Measurements from ENCODE around the gene PHTF1. TPM values are rescaled to one million over a fixed set of nuclear protein-coding genes. Genes with fewer than 3 reads are reported as not detected.

Gene PHTF1
- total and polyA plus RNA-seq, 7 donors, result 2.4 to 22.7 (median 11.9) TPM

- no peak overlapping the region for H3K27ac ChIP-seq
- H3K36me3 ChIP-seq, result peaks cover 0 to 23% (median 0%) of the 10 kb centered on the region in 4 donors
- no peak overlapping the region for H3K4me3 ChIP-seq
- H3K9me3 ChIP-seq, result no peaks in the 10 kb centered on the region
- intact Hi-C loops (cut with DNase I), result no loop called here
- H3K27me3 ChIP-seq, result no peaks in the 10 kb centered on the region
- WGBS, 2 donors, result 56 to 79% methylated on average over 5 of the region's 5 CpGs
- TF ChIP-seq EP300 (IDR thresholded peaks at IDR 0.05) (no peak), POLR2AphosphoS5 (IDR thresholded peaks at IDR 0.05) (no peak), POLR2A (IDR thresholded peaks at IDR 0.05) (no peak), CTCF (IDR thresholded peaks at IDR 0.05) (no peak)
- peaks cover 0 to 54% (median 39%) of the 10 kb centered on the region in 4 donors for H3K4me1 ChIP-seq
- DNase-seq, result no peak
Observed at GRCh38 chr1:113780374-113781146, 21.3 kb upstream of the PHTF1 start.

- H3K27me3 ChIP-seq, result no peaks in the 10 kb centered on the region
- H3K36me3 ChIP-seq, result peaks cover 0 to 32% (median 0%) of the 10 kb centered on the region in 4 donors
- H3K4me3 ChIP-seq, result no peak overlapping the region
- H3K27ac ChIP-seq, result no peak overlapping the region
- 82 to 94% methylated on average over 6 of the region's 6 CpGs for WGBS, 2 donors
- TF ChIP-seq POLR2A (IDR thresholded peaks at IDR 0.05) (no peak), POLR2AphosphoS5 (IDR thresholded peaks at IDR 0.05) (no peak)
- no peak for DNase-seq
- intact Hi-C loops (cut with DNase I), result no loop called here
- H3K9me3 ChIP-seq, result no peaks in the 10 kb centered on the region
- H3K4me1 ChIP-seq, result peaks cover 0 to 52% (median 37%) of the 10 kb centered on the region in 4 donors
Observed at GRCh38 chr1:113779542-113779941, 20.3 kb upstream of the PHTF1 start.

GRCh38 chr1:113777561-113777960 is 18.3 kb upstream of the PHTF1 start:
- Histone ChIP-seq H3K4me1 (peaks cover 0 to 39% (median 25%) of the 10 kb centered on the region in 4 donors), H3K27ac (no peak overlapping the region), H3K27me3 (no peaks in the 10 kb centered on the region), H3K4me3 (no peak overlapping the region), H3K36me3 (peaks cover 0 to 46% (median 0%) of the 10 kb centered on the region in 4 donors), H3K9me3 (no peaks in the 10 kb centered on the region)
- intact Hi-C loops (cut with DNase I), result no loop called here
- TF ChIP-seq EP300 (IDR thresholded peaks at IDR 0.05), result no peak
- TF ChIP-seq CTCF (IDR thresholded peaks at IDR 0.05), result no peak
- no peak for TF ChIP-seq POLR2AphosphoS5 (IDR thresholded peaks at IDR 0.05)
- TF ChIP-seq POLR2A (IDR thresholded peaks at IDR 0.05), result no peak
- DNase-seq, result no peak
- WGBS, 2 donors, result 84 to 95% methylated on average over 4 of the region's 4 CpGs

GRCh38 chr1:113770031-113770430 is 10.7 kb upstream of the PHTF1 start:
- Histone ChIP-seq H3K27ac (peak overlapping the region in 2 of 4 donors; percentile 39 to 57), H3K4me3 (no peak overlapping the region), H3K27me3 (no peaks in the 10 kb centered on the region), H3K9me3 (no peaks in the 10 kb centered on the region), H3K36me3 (peaks cover 0 to 37% (median 0%) of the 10 kb centered on the region in 4 donors), H3K4me1 (peaks cover 0 to 79% (median 33%) of the 10 kb centered on the region in 4 donors)
- WGBS, 2 donors, result 88 to 90% methylated on average over 1 of the region's 1 CpG
- intact Hi-C loops (cut with DNase I), result no loop called here
- TF ChIP-seq EP300 (IDR thresholded peaks at IDR 0.05) (no peak), POLR2A (IDR thresholded peaks at IDR 0.05) (no peak), POLR2AphosphoS5 (IDR thresholded peaks at IDR 0.05) (no peak), CTCF (IDR thresholded peaks at IDR 0.05) (no peak)
- DNase-seq, result no peak

GRCh38 chr1:113769601-113769970 is 10.3 kb upstream of the PHTF1 start:
- H3K4me3 ChIP-seq, result no peak overlapping the region
- H3K27ac ChIP-seq, result peak overlapping the region in 3 of 4 donors; percentile 11 to 57 (median 39)
- no peaks in the 10 kb centered on the region for H3K9me3 ChIP-seq
- peaks cover 0 to 83% (median 37%) of the 10 kb centered on the region in 4 donors for H3K4me1 ChIP-seq
- intact Hi-C loops (cut with DNase I), result no loop called here
- no peak for DNase-seq
- H3K36me3 ChIP-seq, result peaks cover 0 to 32% (median 0%) of the 10 kb centered on the region in 4 donors
- TF ChIP-seq POLR2AphosphoS5 (IDR thresholded peaks at IDR 0.05) (no peak), POLR2A (IDR thresholded peaks at IDR 0.05) (no peak), EP300 (IDR thresholded peaks at IDR 0.05) (no peak), CTCF (IDR thresholded peaks at IDR 0.05) (no peak)
- H3K27me3 ChIP-seq, result no peaks in the 10 kb centered on the region
